Measurements from ENCODE around the gene TRPM2. TPM values are rescaled to one million over a fixed set of nuclear protein-coding genes. Genes with fewer than 3 reads are reported as not detected.

The TRPM2 gene
- polyA plus RNA-seq, 4 donors: 0.73 to 1.7 (median 1.3) TPM

- DNase-seq (ENCODE audit: low read depth in 4 of 4, low spot score in 3 of 4): no peak
Observed at GRCh38 chr21:44370786-44371410, 17.5 kb downstream of the TRPM2 start.

- DNase-seq (ENCODE audit: low read depth in 4 of 4, low spot score in 3 of 4): no peak
Observed at GRCh38 chr21:44371596-44371995, 18.2 kb downstream of the TRPM2 start.

- no peak for DNase-seq (ENCODE audit: low read depth in 4 of 4, low spot score in 3 of 4)
Observed at GRCh38 chr21:44372616-44373015, 19.2 kb downstream of the TRPM2 start.

- DNase-seq (ENCODE audit: low read depth in 4 of 4, low spot score in 3 of 4): no peak
Observed at GRCh38 chr21:44374601-44375280, 21.3 kb downstream of the TRPM2 start.

- no peak for DNase-seq (ENCODE audit: low read depth in 4 of 4, low spot score in 3 of 4)
Observed at GRCh38 chr21:44375281-44375651, 21.8 kb downstream of the TRPM2 start.

DNA sequence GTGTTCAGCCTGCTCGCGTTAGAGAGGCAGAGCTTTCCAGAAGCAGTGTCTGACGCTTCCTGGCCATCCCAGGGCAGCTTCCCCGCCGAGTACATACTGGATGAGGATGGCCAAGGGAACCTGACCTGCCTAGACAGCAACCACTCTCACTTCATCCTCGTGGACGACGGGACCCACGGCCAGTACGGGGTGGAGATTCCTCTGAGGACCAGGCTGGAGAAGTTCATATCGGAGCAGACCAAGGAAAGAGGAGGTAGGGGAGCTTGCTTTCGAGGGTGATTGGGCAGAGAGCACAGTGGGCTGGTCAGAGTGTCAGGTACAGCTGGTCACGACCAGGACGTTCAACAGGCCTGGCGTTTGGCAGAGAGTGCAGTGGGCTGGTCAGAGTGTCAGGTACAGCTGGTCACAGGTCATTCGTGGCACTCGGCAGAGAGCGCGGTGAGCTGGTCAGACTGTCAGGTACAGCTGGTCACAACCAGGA, 22.4 kb downstream of the TRPM2 start:
- no peak for DNase-seq (ENCODE audit: low read depth in 4 of 4, low spot score in 3 of 4)

DNA sequence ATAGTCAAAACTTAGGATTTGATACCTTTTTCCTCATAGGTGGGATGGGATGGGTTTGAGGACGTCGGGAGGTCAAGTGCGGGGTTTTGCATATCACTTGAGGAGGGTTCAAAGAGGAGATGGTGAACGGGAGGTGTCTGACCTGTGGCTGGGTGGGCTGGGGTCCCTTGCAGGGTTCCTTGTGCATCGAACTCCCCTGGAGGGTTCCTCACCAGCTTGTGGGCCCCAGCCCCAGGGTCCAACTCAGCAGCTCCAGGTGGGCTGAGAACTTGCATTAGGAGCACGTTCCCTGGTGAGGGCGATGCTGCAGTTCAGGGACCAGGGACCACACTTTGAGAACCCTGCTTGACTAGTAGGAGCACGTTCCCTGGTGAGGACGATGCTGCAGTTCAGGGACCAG, 23.2 kb downstream of the TRPM2 start:
- no peak for DNase-seq (ENCODE audit: low read depth in 4 of 4, low spot score in 3 of 4)

DNA sequence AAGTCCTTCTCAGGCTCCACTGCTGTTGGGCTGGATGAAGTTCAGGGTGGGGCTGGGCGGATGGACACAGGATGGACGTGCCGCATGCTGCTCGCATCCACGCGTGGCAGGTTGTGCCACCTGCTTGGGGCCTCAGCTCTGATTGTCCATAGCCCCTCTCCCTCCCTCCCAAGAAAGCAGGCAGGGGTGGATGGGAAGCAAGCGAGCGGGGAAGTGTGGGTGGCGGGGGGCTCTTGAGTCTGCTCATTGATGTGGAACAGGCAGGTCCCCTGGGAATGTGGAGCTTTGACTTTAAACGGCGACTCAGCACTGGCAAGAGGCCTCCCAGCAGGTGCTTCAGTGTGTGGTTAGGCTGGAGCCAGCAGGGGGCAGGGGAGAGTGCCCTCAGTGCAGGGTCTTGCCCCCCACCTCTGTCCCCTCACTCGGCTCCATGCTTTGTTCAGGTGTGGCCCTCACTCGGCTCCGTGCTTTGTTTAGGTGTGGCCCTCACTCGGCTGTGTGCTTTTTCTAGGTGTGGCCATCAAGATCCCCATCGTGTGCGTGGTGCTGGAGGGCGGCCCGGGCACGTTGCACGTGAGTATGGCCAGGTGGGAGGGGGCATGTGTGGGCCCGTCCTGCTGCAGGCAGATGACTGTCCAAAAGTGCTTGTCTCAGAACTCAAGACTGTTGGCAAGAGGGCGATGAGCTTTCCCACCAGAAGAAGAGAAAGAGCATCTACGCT, 23.9 kb downstream of the TRPM2 start:
- DNase-seq (ENCODE audit: low read depth in 4 of 4, low spot score in 3 of 4): no peak

- no peak for DNase-seq (ENCODE audit: low read depth in 4 of 4, low spot score in 3 of 4)
Observed at GRCh38 chr21:44377922-44378645, 24.7 kb downstream of the TRPM2 start.

GRCh38 chr21:44378646-44379514, 25.5 kb downstream of the TRPM2 start:
- DNase-seq (ENCODE audit: low read depth in 4 of 4, low spot score in 3 of 4): no peak

GRCh38 chr21:44379515-44379848, 26.1 kb downstream of the TRPM2 start:
- DNase-seq (ENCODE audit: low read depth in 4 of 4, low spot score in 3 of 4): no peak

DNA sequence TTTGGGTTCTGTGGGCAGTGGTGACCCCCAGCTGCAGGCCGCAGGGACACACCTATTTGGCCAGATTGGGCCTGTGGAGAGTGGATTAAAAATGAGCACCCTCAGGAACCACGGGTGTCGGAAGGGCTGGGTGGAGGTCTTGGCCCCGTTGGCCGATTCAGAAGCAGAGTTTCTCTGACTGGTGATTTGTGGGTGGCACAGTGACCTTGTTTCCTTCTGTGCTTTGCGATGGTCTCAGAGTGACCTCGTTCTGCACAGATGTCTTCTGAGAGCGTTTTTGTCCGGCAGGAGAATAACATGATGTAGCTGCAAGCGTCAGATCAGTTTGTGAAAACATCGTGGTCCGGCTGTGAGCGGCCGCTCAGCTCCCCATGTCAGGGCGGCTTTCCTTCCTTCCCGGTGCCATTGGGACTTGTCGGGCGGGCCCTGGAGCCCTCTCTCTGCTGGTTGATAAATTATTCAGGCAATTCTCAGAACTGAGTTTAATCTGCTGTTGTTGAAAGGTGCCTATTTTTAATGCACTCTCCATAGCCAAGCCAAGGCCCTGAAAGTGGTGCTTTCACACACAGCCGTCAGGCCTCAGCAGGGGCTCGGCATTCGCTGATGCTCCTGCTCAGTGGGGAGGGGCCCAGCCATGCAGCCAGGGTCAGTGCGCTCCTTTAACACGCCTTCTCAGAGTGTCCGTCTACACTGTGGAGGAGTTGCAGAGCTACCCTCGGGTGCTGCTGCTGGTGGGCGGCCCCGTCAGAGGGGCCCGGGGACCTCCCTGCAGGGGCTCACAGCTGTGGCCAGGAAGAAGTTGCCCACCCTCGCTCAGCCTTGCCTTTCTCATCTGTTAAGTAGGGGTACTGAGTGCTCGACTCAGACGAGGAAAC, 26.8 kb downstream of the TRPM2 start:
- no peak for DNase-seq (ENCODE audit: low read depth in 4 of 4, low spot score in 3 of 4)

GRCh38 chr21:44380876-44381275, 27.5 kb downstream of the TRPM2 start:
- no peak for DNase-seq (ENCODE audit: low read depth in 4 of 4, low spot score in 3 of 4)

GRCh38 chr21:44381874-44382273, 28.5 kb downstream of the TRPM2 start:
- DNase-seq (ENCODE audit: low read depth in 4 of 4, low spot score in 3 of 4): no peak

GRCh38 chr21:44382536-44382935, 29.1 kb downstream of the TRPM2 start:
- DNase-seq (ENCODE audit: low read depth in 4 of 4, low spot score in 3 of 4): no peak

DNA sequence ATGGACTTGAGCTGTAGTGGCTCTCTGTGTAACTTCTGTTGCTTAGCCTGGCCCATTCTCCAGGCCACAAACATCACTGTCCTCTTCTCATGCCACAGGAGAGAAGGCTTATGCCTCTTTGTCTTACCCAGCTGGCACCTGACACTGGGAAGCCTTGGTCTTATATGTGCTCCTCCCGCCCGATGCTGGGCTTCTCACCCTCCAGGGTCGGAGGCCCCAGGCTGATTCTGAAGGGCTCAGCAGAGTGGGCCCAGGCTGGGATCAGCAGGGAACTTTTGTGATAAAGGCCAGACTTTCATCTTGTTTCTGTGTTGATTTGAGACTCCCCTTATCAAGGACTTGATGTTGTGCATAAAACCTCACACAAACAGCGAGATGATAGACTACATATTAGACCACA, 29.8 kb downstream of the TRPM2 start:
- no peak for DNase-seq (ENCODE audit: low read depth in 4 of 4, low spot score in 3 of 4)

- no peak for DNase-seq (ENCODE audit: low read depth in 4 of 4, low spot score in 3 of 4)
Observed at GRCh38 chr21:44384968-44385367, 31.5 kb downstream of the TRPM2 start.

- DNase-seq (ENCODE audit: low read depth in 4 of 4, low spot score in 3 of 4): no peak
Observed at GRCh38 chr21:44389335-44389734, 35.9 kb downstream of the TRPM2 start.

- no peak for DNase-seq (ENCODE audit: low read depth in 4 of 4, low spot score in 3 of 4)
Observed at GRCh38 chr21:44390886-44391285, 37.5 kb downstream of the TRPM2 start.
